ENCODE measurements around the gene NOTCH3.

The NOTCH3 gene

GRCh38 chr19:15112385-15112784 lies 88.4 kb downstream of the NOTCH3 start:
- TF ChIP-seq CTCF (IDR thresholded peaks at IDR 0.05; ENCODE audit: poor library complexity, severe bottlenecking) = no peak
- peaks cover 68% of the 10 kb centered on the region for H3K36me3 ChIP-seq (ENCODE audit: low read depth)
- DNase-seq (ENCODE audit: low spot score) (no peak), ATAC-seq (ENCODE audit: low read depth) (no peak)
- H3K4me1 ChIP-seq (ENCODE audit: insufficient read depth, poor library complexity, severe bottlenecking) = no peaks in the 10 kb centered on the region
- H3K4me3 ChIP-seq (ENCODE audit: severe bottlenecking) = no peak overlapping the region
- H3K27ac ChIP-seq (ENCODE audit: poor library complexity, severe bottlenecking) = no peak overlapping the region
- H3K27me3 ChIP-seq (ENCODE audit: insufficient read depth, poor library complexity, severe bottlenecking) = no peaks in the 10 kb centered on the region
- H3K9me3 ChIP-seq (ENCODE audit: severe bottlenecking) = no peaks in the 10 kb centered on the region

- H3K4me1 ChIP-seq (ENCODE audit: insufficient read depth, poor library complexity, severe bottlenecking) = no peaks in the 10 kb centered on the region
- no peak for TF ChIP-seq CTCF (IDR thresholded peaks at IDR 0.05; ENCODE audit: poor library complexity, severe bottlenecking)
- peaks cover 61% of the 10 kb centered on the region for H3K36me3 ChIP-seq (ENCODE audit: low read depth)
- no peak overlapping the region for H3K27ac ChIP-seq (ENCODE audit: poor library complexity, severe bottlenecking)
- no peaks in the 10 kb centered on the region for H3K9me3 ChIP-seq (ENCODE audit: severe bottlenecking)
- no peak for ATAC-seq (ENCODE audit: low read depth)
- no peaks in the 10 kb centered on the region for H3K27me3 ChIP-seq (ENCODE audit: insufficient read depth, poor library complexity, severe bottlenecking)
- DNase-seq (ENCODE audit: low spot score) = no peak
- no peak overlapping the region for H3K4me3 ChIP-seq (ENCODE audit: severe bottlenecking)
These were observed 89.0 kb downstream of the NOTCH3 start for GRCh38 chr19:15111758-15112157.

- no peaks in the 10 kb centered on the region for H3K9me3 ChIP-seq (ENCODE audit: severe bottlenecking)
- peaks cover 48% of the 10 kb centered on the region for H3K36me3 ChIP-seq (ENCODE audit: low read depth)
- H3K27ac ChIP-seq (ENCODE audit: poor library complexity, severe bottlenecking) = no peak overlapping the region
- no peak for ATAC-seq (ENCODE audit: low read depth)
- DNase-seq (ENCODE audit: low spot score) = no peak
- no peak for TF ChIP-seq CTCF (IDR thresholded peaks at IDR 0.05; ENCODE audit: poor library complexity, severe bottlenecking)
- no peak overlapping the region for H3K4me3 ChIP-seq (ENCODE audit: severe bottlenecking)
- H3K4me1 ChIP-seq (ENCODE audit: insufficient read depth, poor library complexity, severe bottlenecking) = no peaks in the 10 kb centered on the region
- no peaks in the 10 kb centered on the region for H3K27me3 ChIP-seq (ENCODE audit: insufficient read depth, poor library complexity, severe bottlenecking)
These were observed 90.4 kb downstream of the NOTCH3 start for GRCh38 chr19:15110418-15110815.

DNA sequence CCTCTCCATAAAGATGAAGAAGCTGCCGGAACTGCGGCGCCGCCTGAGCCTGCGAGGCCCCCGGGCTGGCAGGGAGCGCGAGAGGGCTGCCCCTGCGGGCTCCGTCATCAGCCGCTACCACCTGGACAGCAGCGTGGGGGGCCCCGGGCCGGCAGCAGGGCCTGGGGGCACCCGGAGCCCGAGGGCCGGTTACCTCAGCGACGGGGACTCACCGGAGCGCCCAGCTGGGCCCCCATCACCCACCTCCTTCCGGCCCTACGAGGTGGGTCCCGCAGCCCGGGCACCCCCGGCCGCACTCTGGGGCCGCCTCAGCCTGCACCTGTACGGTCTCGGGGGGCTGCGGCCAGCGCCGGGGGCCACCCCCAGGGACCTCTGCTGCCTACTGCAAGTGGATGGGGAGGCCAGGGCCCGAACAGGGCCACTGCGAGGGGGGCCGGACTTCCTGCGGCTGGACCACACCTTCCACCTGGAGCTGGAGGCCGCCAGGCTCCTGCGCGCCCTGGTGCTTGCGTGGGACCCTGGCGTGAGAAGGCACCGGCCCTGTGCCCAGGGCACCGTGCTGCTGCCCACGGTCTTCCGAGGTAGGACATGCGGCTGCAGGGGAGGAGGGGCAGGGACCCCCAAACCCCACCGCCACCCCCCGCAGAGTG lies 90.9 kb downstream of the NOTCH3 start:
- TF ChIP-seq CTCF (IDR thresholded peaks at IDR 0.05; ENCODE audit: poor library complexity, severe bottlenecking) = no peak
- no peak for ATAC-seq (ENCODE audit: low read depth)
- Histone ChIP-seq H3K27ac (ENCODE audit: poor library complexity, severe bottlenecking) (no peak overlapping the region), H3K4me3 (ENCODE audit: severe bottlenecking) (no peak overlapping the region), H3K9me3 (ENCODE audit: severe bottlenecking) (no peaks in the 10 kb centered on the region), H3K36me3 (ENCODE audit: low read depth) (peaks cover 43% of the 10 kb centered on the region), H3K4me1 (ENCODE audit: insufficient read depth, poor library complexity, severe bottlenecking) (no peaks in the 10 kb centered on the region), H3K27me3 (ENCODE audit: insufficient read depth, poor library complexity, severe bottlenecking) (no peaks in the 10 kb centered on the region)
- DNase-seq (ENCODE audit: low spot score) = no peak
